Inflammatory macrophage (primary cell): ENCODE results near the gene AGRN.
"Not testable (repeated sequence)": the region's sequence is repeated elsewhere in the genome, so short reads cannot be mapped to it uniquely, and the experiment has no call there.

Experiments used
- DNase-seq, 2 donors: peaks; one replicate each; pipeline ENCODE4 v3.0.0-alpha.2; 2020 to 2022

AGRN gene

DNA sequence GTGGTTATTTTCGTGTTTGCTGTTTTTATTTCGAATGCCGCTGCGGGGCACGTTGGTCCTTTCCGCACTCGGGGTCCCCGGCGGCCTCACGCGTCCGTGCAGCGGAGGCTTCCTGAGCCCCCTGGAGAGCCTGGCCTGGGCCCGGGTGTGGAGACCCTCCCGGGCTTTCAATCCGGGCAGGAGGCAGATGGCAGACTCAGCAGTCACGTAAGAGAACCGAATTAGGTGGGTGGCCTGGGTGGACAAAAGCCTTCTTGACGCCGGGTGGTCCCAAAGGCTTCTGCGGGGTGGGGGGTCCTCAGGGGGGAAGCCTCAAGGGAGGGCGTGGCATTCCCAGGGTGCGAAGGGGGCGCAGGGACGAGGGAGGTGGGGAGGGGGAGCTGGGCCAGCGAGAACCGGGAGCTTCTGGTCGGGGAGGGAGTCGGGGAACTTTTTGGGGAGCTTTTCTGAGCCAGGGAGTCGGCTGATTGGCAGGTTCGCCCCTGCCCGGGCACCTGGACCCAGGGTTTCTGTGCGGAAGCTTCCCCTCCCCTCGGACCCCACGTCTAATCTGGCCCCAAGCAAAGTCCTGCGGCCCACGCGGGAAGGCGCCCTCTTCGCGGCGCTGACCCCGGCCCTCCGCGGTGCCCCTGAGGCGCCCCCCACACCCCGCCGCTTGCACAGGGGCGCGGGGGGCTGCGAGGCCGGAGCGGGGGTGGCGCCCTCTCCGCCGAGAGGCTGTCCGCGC is 18.7 kb upstream of the AGRN start:
- no peak for DNase-seq

DNA sequence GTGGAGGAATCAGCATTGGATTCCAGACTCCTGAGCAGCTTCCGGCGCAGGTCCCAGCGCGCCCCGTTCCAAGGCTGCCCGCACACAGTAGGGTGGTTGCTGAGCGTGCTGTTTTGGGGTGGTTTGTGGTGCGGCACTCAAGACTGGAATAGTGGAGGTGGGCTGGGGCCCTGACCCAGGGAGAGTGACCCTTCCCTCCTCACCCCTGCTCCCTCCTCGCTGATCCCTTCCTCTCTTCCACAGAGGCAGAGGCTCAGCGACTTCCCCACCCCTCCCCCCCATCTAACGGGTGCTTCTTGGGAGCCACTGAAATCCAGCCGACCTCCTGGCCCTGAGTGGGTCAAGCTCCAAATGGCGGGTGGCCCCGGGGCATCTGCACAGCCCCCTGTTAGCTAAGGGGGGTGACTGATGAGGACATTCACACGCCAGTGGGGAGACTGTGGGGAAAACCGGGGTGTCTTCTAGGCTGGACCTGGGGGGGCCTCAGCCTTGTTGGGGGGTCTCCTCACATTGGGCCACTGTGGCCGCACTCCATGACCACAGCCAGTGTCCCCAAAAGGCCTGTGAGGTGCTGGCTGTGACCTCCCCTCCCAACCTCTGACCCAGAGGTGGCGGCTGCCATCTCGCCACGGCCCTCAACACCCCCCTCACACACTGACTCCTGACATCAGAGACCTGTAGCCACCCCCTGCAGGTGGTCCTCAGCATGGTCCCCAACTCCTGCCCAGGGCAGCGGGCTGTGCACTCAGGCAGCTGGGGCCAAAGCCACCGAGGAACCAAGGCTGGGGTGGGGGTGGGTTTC is 16.1 kb upstream of the AGRN start:
- DNase-seq = no peak

DNA sequence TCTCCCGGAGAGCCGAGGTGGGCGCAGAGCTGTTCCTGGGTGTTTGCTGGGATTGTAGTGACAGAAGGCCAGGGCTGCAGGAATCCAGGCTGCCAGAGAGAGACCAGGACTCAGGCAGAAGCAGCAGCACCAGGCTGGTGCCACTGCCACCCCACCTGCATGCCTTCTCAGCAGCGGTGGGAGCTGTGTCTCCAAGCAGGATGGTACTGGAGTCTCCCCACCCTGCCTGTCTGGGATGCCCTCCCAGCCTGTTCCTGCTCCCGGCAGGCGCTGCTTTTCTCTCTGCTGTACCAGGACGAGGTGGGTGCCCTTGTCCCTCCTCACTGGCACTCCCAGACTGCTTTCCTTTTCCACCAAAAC is 15.5 kb upstream of the AGRN start:
- no peak for DNase-seq

DNA sequence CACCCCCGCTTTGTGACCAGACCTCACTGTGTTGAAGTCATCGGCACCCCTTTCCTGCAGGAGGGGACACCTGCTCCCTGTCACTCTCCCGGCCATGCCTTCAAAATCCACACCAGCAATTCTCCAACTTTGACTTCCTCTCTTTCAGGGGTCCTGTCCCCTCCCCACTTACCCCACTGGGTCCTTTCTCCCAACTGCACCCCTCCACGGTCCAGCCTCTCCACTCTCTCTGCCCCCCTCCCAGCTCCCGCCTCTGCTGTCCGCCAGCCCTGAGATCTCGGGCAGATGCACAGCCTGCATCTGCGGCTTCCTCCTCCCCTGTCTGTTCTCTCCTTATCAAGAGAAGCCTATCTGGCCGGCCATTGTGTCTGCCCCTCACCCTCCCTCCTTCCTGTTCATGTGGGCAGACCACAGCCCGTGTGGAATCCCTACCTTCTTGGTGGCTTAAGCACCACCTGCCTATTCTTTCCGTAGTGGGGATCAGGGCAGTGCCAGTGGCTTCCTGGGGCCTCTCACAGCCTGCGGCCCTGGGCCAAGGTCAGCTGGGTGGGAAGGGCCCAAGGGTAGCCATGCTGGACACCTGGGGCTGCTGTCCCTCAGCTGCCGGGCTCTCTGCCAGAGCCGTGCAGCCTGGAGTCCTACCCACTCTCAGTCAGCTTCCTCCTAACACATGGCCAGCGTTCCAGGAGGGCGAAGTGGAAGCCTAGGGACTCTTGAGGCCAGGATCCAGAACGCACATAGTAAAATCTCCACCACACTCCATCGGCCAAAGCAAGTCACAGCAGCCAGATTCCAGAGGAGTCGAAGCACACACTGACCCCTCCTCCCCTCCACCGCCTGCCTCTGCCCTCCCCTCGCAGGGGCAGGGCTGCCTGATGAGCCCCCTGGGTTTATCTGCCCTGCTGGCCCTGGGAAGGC is 14.9 kb upstream of the AGRN start:
- DNase-seq = peak; percentile 19 to 54

GRCh38 chr1:1005774-1006304 is 14.1 kb upstream of the AGRN start:
- DNase-seq = no peak

DNA sequence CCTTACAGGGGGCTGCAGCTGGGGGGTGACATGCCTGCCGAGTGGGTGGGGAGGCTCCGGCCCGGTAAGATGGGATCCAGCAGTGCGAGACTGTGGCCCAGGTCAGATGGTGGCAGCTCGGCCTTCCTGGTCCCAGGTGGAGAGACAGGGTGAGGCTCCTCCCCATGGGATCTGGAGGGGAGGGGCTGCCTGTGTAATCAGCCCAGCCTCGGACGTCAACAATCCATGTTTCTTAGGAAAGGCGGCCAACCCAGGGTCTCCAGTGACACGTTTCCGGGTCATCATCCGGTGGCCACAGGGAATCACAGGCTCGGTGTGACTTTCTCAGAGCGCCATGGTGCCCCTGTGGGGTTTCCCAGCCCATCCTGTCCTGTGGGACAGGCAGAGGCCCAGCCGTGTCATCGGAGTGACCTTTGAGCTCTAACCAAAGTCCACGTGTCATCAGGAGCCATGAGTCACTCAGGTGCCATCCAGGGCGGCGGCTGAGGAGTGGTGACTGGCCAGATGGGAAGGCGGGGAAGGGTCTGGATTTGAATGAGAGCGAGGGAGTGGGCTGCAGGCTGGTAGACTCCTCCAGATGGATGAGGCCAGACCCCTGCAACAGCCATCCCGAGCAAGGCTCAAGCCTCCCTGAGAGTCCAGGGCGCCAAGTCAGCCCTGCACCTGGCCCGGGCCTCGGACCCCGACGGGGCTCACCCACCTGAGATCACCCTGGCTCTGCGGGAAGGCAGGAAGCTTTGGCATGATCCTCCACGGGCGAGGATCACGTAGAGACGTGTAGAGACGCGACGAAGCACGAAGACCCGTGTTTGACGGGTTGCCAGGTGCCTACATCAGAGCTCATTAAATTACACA is 13.4 kb upstream of the AGRN start:
- DNase-seq = no peak

DNA sequence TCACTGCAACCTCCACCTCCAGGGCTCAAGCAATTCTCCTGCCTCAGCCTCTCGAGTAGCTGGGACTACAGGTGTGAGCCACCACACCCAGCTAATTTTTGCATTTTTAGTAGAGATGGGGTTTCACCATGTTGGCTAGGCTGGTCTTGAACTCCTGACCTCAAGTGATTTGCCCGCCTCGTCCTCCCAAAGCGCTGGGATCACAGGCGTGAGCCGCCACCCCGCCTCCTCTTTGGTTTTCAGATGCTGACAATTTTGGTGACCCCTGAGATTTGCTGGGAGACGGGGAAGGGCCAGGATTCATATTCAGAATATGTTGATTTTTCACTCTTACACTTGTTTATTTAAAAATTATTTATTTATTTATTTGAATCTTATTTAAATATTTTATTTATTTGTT is 9.8 kb upstream of the AGRN start:
- DNase-seq = not testable (repeated sequence)

GRCh38 chr1:1011396-1011949 is 8.4 kb upstream of the AGRN start:
- DNase-seq = no peak

DNA sequence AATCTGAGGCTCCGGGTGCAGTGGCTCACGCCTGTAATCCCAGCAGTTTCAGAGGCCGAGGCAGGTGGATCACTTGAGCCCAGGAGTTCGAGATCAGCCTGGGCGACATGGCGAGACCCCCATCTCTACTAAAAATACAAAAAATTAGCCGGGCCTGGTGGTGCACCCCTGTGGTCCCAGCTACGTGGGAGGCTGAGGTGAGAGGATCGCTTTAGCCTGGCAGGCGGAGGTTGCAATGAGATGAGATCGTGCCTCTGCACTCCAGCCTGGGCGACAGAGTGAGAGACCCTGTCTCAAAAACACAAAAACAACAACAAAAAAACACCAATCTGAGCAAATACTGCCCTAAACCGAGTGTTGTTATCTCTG is 7.2 kb upstream of the AGRN start:
- not testable (repeated sequence) for DNase-seq

DNA sequence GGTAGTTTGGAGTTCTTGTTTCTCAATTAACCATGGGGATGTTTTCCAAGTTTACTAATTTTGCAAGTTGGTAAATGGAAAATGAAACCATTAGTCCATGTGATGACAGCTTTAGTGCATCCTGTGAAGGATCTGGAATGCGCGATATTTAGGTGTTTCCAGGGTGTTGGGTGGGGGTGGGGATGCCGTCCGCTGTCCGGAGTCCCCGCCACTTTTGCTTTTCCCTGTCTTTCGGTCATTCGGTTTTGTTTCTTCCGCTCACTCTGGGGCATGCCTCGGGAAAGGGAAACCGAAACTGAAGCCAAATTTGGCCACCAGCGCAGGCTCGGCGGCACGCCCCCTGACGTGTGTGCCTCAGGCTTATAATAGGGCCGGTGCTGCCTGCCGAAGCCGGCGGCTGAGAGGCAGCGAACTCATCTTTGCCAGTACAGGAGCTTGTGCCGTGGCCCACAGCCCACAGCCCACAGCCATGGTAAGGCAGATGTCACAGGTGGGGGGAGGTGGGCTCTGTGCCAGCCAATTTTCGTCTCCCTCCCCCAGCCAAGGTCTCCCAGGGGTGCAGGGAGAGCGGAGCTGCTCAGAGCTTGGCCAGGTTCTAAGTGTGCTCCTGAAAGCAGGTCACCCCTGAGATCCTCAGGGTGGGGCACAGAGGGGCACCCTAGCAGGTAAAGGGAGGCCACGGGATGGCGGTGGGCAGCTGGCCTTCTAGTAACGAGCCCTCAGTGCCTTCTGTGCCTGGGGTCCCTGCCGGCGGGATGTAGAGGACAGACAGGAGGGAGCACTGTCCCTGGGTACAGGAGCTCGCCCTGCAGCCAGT is 6.6 kb upstream of the AGRN start, which contains the start of gene ISG15:
TSS of gene ISG15 (plus strand) at position 393 of the 817 bp plus-strand sequence. CDS start at position 470, 77 bp downstream.
- peak; percentile 83 to 90 for DNase-seq

DNA sequence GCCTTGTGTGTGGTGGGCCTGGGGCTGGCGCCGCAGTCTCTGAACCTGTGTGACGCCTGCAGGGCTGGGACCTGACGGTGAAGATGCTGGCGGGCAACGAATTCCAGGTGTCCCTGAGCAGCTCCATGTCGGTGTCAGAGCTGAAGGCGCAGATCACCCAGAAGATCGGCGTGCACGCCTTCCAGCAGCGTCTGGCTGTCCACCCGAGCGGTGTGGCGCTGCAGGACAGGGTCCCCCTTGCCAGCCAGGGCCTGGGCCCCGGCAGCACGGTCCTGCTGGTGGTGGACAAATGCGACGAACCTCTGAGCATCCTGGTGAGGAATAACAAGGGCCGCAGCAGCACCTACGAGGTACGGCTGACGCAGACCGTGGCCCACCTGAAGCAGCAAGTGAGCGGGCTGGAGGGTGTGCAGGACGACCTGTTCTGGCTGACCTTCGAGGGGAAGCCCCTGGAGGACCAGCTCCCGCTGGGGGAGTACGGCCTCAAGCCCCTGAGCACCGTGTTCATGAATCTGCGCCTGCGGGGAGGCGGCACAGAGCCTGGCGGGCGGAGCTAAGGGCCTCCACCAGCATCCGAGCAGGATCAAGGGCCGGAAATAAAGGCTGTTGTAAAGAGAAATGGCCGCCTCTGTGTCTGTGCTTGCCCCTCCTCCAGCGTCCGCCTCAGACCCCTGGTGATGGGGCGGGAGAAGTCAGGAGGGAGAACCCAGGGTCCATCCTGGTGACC is 5.8 kb upstream of the AGRN start:
- no peak for DNase-seq

DNA sequence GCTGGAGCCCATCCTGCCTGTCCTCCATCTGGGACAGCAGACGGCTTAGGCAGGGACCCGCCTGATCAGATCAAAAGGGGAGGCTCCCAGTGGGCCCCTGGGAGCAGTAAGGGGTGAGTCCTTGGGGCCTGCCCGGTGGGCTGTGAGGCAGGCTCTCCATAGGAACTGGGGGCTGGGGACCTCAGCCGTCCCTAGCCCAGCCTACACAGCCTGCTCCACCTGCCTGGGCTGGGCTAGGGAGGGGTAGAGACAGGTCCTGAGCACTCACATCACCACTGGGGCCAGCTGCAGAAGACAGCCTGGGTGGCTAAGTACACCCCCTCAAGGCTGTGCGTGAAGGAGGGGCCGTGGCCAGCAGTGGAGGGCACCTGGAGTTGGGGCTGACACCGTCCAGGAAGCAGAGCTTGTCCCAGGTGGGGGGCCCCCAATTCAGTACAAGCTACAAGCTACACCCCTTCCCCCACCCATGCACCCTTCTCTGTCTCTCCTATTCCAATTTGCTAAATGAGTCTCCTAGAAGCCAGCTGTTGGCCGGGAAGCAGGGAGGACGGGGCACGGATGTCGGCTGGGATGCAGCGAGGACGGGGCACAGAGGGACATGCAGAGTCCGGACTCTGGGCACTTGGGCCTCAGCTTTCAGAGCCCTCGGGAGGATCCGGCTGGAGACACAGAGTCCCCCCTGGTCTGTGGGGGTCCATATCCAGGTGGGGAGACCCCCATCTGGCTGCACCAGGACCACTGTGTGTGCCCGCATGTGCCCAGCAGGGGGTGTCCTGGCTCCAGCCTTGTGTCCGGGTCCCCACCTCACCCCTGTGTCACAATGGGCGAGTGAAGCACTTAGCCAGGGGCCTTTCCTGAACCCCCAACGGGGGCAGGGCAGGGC is 4.9 kb upstream of the AGRN start:
- DNase-seq = no peak

- not testable (repeated sequence) for DNase-seq
These were observed 2.3 kb upstream of the AGRN start for GRCh38 chr1:1017397-1018320.

GRCh38 chr1:1018321-1018685 is 1.6 kb upstream of the AGRN start:
- DNase-seq = not testable (repeated sequence)

GRCh38 chr1:1019122-1019999 is 559 bp upstream of the AGRN start:
- DNase-seq = peak; percentile 76 to 90

- no peak for DNase-seq
These were observed 592 bp downstream of the AGRN start for GRCh38 chr1:1020415-1021009.
